PFSK-1 (cell line): Measurements from ENCODE around the gene CD79B.

Experiments used
- POLR2AphosphoS5 ChIP-seq: IDR thresholded peaks from 2 replicates; pipeline ENCODE4 v1.6.1; 2012; ENCODE audit warnings: low read depth, mild to moderate bottlenecking, control low read depth, low read length, moderate library complexity
- REST ChIP-seq, 2 experiments: IDR thresholded peaks; 2 replicates each; pipeline versions ENCODE4 v1.6.1 to v1.8.0; 2011 to 2012; ENCODE audit warnings: low read depth in 2 of 2, low read length in 2 of 2, control low read depth in 1 of 2, inconsistent platforms in 1 of 2, mild to moderate bottlenecking in 1 of 2, moderate library complexity in 1 of 2; ENCODE audit not compliant: insufficient read depth in 1 of 2

- TF ChIP-seq POLR2AphosphoS5 (no peak), REST (IDR thresholded peaks at IDR 0.05; ENCODE audit: insufficient read depth in 1 of 2, low read depth in 2 of 2, low read length in 2 of 2) (no peak)
Observed at GRCh38 chr17:63917646-63918045, 14.5 kb downstream of the CD79B start.
